Testis (tissue), 3 donors: ENCODE data around the gene MYLK. TPM values are rescaled to one million over a fixed set of nuclear protein-coding genes. Genes with fewer than 3 reads are reported as not detected.

ENCODE experiments used
- DNase-seq: peaks from one replicate; pipeline ENCODE4 v3.0.0-alpha.2; 2019
- H3K27ac ChIP-seq, 2 donors: fragments of 200-600 bp; sonication (generic); one replicate each; pipeline ENCODE4 v1.5.1; 2019
- H3K27me3 ChIP-seq: fragments of 200-600 bp; sonication (generic); one replicate; pipeline ENCODE4 v1.5.1; 2019
- H3K36me3 ChIP-seq: fragments of 200-600 bp; sonication (generic); one replicate; pipeline ENCODE4 v1.5.1; 2017; ENCODE audit warnings: low read depth; ENCODE audit errors: missing control alignments
- H3K4me1 ChIP-seq: fragments of 200-600 bp; sonication (generic); one replicate; pipeline ENCODE4 v1.5.1; 2019
- H3K4me3 ChIP-seq, 2 donors: fragments of 200-600 bp; sonication (generic); one replicate each; pipeline ENCODE4 v1.5.1; 2017 to 2019
- H3K9me3 ChIP-seq: fragments of 200-600 bp; sonication (generic); one replicate; pipeline ENCODE4 v1.5.1; 2017
- CTCF ChIP-seq, 3 experiments: fragments of 450-650 bp in 2 of 3; fragments of 200-600 bp in 1 of 3; sonication (generic) in 1 of 3; IDR thresholded peaks; one replicate each; pipeline ENCODE4 v1.5.1; 2016 to 2019; ENCODE audit warnings: antibody characterized with exemption in 3 of 3, mild to moderate bottlenecking in 2 of 3, moderate library complexity in 1 of 3
- POLR2A ChIP-seq: fragments of 450-650 bp; IDR thresholded peaks from one replicate; pipeline ENCODE4 v1.6.1; 2017; ENCODE audit warnings: antibody characterized with exemption, mild to moderate bottlenecking, moderate library complexity
- WGBS, 2 donors: methylation state at CpG; one replicate each; pipeline ENCODE4 v1.1.5; 2018; 5-methylcytosine and 5-hydroxymethylcytosine counted together
- intact Hi-C: fragments of 100-400 bp; cut with DNase I; formaldehyde crosslinking; loops from one replicate; pipeline ENCODE4 v1.15.1; 2023; ENCODE audit warnings: low total_unique reads
- polyA plus RNA-seq: library from polyadenylated mRNA; stranded (reverse); fragments of 350-450 nt; fragmentation: Illumina TruSeq; extraction: RNeasy Lipid Tissue Mini Kit (QIAGEN cat#74804); gene quantifications from one replicate; pipeline ENCODE4 v1.2.3, GENCODE V29; 2014; ENCODE audit warnings: low read depth, low replicate concordance; ENCODE audit not compliant: insufficient read depth
- total RNA-seq, 2 donors: library from RNA; depleted of rRNA; stranded (reverse); fragments of >200 nt; gene quantifications; one replicate each; pipeline ENCODE4 v1.2.3, GENCODE V29; 2016

The MYLK gene
- total and polyA plus RNA-seq, 3 donors from 2014 or later, result 130 to 168 (median 151) TPM

GRCh38 chr3:123656274-123656673 lies 227.9 kb downstream of the MYLK start:
- TF ChIP-seq CTCF (IDR thresholded peaks at IDR 0.05) (no peak), POLR2A (no peak)
- Histone ChIP-seq H3K4me3 (no peak overlapping the region), H3K9me3 (no peaks in the 10 kb centered on the region), H3K27ac (peak overlapping the region in 1 of 2 donors; percentile 89), H3K27me3 (no peaks in the 10 kb centered on the region), H3K36me3 (no peaks in the 10 kb centered on the region), H3K4me1 (peaks cover 55% of the 10 kb centered on the region)
- intact Hi-C loops, result loop anchor here (10.0 kb wide), 1 partner anchor 899 kb away; no protein-coding TSS in a partner anchor
- DNase-seq, result no peak
- 63 to 78% methylated on average over 3 of the region's 3 CpGs for WGBS, 2 donors

GRCh38 chr3:123655400-123655799 lies 228.7 kb downstream of the MYLK start:
- Histone ChIP-seq H3K4me1 (peaks cover 46% of the 10 kb centered on the region), H3K27ac (peak overlapping the region in 1 of 2 donors; percentile 89), H3K4me3 (no peak overlapping the region), H3K9me3 (no peaks in the 10 kb centered on the region), H3K36me3 (no peaks in the 10 kb centered on the region), H3K27me3 (no peaks in the 10 kb centered on the region)
- intact Hi-C loops, result loop anchor here (10.0 kb wide), 1 partner anchor 899 kb away; no protein-coding TSS in a partner anchor
- TF ChIP-seq CTCF (IDR thresholded peaks at IDR 0.05) (no peak), POLR2A (no peak)
- no peak for DNase-seq
- WGBS, 2 donors, result 86 to 100% methylated on average over 2 of the region's 2 CpGs

DNA sequence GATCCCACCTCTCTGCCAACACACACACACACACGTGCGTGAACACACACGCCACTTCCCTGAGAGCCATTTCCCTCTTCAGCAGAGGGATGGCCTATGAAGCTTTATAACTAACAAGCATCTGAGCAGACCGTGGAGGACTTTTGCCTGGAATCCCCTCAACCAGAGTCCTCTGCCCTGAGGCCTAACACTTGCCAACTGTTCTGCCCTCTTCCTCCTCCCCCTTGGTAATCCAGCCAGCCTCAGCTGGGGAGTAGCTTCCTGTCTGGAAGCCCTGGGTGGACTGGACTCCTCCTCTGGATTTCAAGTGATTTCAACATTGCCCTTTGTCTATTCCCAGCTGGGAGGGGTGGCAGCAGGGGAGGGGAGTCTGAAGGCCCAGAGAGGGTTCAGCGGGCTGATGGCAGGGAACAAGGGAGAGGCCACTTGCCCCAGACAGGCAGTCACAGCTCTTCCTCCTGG lies 230.9 kb downstream of the MYLK start:
- 32 to 42% methylated on average over 5 of the region's 5 CpGs for WGBS, 2 donors
- H3K4me1 ChIP-seq, result peaks cover 26% of the 10 kb centered on the region

DNA sequence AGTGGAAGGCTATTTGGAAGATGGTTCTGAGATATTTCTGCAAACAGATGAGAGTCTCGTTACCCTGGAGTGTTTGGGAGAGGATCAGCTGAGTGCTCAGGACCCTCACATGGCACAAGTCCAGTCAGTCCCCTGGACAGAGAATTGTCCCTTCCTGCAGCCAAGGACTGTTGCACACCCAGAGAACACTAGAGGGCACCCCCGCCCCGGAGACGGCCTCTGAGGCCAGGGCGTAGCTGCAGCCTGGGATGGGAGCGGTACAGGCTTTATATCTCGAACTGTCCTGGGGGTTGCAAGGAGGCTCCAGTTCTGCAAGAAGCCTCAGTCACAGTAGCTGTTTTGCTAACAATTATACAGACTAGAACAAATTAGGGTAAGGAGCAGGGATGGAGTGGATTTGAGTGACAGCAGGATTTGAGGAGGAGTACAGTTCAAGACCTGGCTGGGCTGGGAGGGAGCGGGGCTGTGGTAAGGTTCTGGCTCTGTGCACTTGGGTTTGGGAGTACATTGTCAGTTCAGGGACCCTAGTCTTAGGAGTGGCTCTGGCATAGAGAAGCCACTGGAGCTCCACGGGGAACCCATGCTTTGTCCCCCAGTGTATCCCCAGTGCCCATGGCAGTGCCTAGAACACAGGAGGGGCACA lies 231.7 kb downstream of the MYLK start:
- Histone ChIP-seq H3K4me1 (peaks cover 22% of the 10 kb centered on the region), H3K27ac (peak overlapping the region; percentile 76 to 79), H3K36me3 (no peaks in the 10 kb centered on the region), H3K27me3 (no peaks in the 10 kb centered on the region), H3K9me3 (no peaks in the 10 kb centered on the region), H3K4me3 (no peak overlapping the region)
- TF ChIP-seq CTCF (IDR thresholded peaks at IDR 0.05) (peak; percentile 65 to 73 (median 72)), POLR2A (no peak)
- DNase-seq, result peak; percentile 88
- intact Hi-C loops, result loop anchor here (5.0 to 10.0 kb wide), 3 partner anchors 50 to 902 kb away; no protein-coding TSS in a partner anchor
- 44 to 47% methylated on average over 9 of the region's 9 CpGs for WGBS, 2 donors

More for the DNA sequence above, 230.9 kb downstream of the MYLK start:
- intact Hi-C loops, result loop anchor here (5.0 to 10.0 kb wide), 3 partner anchors 49 to 902 kb away; no protein-coding TSS in a partner anchor
- Histone ChIP-seq H3K27me3 (no peaks in the 10 kb centered on the region), H3K4me3 (no peak overlapping the region), H3K27ac (peak overlapping the region; percentile 76 to 79), H3K9me3 (no peaks in the 10 kb centered on the region), H3K36me3 (no peaks in the 10 kb centered on the region)
- DNase-seq, result peak; percentile 69
- TF ChIP-seq POLR2A, result no peak
- no peak for TF ChIP-seq CTCF (IDR thresholded peaks at IDR 0.05)
